KOPT-K1 (cell line): ENCODE data around the gene WDR47.
"Not testable (repeated sequence)": the region's sequence is repeated elsewhere in the genome, so short reads cannot be mapped to it uniquely, and the experiment has no call there.

Source experiments
- H3K27ac ChIP-seq: fragments of 200-600 bp; sonication (generic); 2 replicates; pipeline ENCODE4 v1.5.1; 2016; ENCODE audit warnings: antibody characterized with exemption, mild to moderate bottlenecking, low read depth, low read length; ENCODE audit not compliant: poor library complexity, severe bottlenecking
- H3K36me3 ChIP-seq: fragments of 200-600 bp; sonication (generic); 2 replicates; pipeline ENCODE4 v1.5.1; 2017; ENCODE audit warnings: antibody characterized with exemption, mild to moderate bottlenecking, low read length, moderate library complexity; ENCODE audit not compliant: insufficient read depth
- H3K9me3 ChIP-seq: fragments of 200-600 bp; sonication (generic); 2 replicates; pipeline ENCODE4 v1.5.1; 2017; ENCODE audit warnings: antibody characterized with exemption, low read length, mild to moderate bottlenecking; ENCODE audit not compliant: insufficient read depth, poor library complexity, severe bottlenecking

The WDR47 gene

DNA sequence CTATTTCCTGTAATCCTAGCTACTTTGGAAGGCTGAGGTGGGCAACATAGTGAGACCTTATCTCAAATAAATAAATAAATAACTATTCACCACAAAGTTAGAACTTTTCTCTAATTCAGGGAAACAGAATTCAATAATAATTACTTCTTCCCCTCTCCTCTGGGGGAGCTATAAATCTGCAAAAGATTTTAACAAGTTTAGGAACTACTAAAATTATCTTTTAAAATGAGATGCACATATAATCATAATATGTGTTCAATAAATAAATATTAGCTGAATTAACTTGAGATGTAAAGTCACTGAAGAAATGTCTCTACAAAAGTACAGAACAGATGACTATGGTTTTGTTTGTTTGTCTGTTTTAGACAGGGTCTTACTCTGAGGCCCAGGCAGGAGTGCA, 14.1 kb downstream of the WDR47 start:
- Histone ChIP-seq H3K36me3 (no peaks in the 10 kb centered on the region), H3K9me3 (no peaks in the 10 kb centered on the region), H3K27ac (no peak overlapping the region)

DNA sequence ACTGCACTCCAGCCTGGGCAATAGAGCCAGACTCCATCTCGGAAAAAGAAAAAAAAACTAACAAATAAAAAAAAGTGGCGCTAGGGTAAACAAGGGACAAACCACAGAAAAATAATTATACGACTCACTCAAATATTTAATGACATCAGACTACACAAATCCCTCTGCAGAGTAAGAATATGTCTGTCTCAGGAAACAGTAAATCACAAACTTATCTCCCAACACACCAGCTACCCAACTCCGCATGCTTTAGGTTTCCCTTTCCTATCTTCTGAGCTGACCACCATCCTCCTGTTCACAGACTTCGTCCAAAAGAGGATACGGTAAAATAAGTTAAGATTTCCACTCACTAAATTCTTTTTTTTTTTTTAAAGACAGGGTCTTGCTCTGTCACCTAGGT, 16.2 kb downstream of the WDR47 start:
- H3K27ac ChIP-seq: no peak overlapping the region
- H3K36me3 ChIP-seq: no peaks in the 10 kb centered on the region; the same call in 1 of the 2 replicates
- H3K9me3 ChIP-seq: no peaks in the 10 kb centered on the region

DNA sequence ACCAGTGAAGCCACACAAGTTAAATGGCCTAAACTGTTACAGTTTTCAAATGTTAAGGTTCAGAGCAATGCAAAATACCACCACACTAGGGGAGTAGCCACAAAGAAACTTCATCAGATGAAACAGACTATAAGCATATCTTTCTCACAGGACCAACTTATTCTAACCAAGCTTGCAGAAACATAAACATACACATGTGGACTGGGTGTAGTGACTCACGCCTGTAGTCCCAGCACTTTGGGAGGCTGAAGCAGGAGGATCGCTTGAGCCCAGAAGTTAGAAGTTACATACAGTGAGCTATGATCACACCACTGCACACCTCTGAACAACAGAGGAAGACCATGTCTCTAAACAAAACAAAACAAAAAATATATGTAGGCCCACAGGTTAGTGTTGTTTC, 17.3 kb downstream of the WDR47 start:
- H3K9me3 ChIP-seq: no peaks in the 10 kb centered on the region
- no peaks in the 10 kb centered on the region; the same call in 1 of the 2 replicates for H3K36me3 ChIP-seq
- no peak overlapping the region for H3K27ac ChIP-seq

DNA sequence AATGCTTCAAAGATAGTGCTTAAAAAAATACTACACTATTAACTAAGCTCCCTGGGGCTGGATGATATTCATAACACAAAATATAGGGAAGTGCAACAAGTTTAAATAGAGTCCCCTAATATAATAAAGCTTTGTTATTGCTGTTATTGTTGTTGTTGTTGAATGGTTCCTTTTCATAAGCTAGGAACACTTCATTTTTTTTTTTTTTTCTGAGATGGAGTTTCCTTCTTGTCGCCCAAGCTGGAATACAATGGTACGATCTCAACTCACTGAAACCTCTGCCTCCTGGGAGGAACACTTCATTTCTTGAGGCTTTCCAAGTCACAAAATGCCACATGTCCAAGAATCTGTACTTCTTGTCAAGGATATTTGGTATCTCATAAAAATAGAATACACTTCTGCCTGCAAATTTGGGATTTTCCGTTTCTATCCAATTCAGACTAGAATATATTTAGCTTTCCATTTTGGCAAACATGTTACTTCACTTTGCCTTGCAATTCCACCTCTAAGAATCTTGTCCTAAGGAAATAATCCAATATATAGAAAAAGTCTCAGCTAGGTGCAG, 21.1 kb downstream of the WDR47 start:
- H3K9me3 ChIP-seq: peaks cover 7% of the 10 kb centered on the region
- H3K36me3 ChIP-seq: peaks cover 11% of the 10 kb centered on the region; the same call in 1 of the 2 replicates
- H3K27ac ChIP-seq: no peak overlapping the region

DNA sequence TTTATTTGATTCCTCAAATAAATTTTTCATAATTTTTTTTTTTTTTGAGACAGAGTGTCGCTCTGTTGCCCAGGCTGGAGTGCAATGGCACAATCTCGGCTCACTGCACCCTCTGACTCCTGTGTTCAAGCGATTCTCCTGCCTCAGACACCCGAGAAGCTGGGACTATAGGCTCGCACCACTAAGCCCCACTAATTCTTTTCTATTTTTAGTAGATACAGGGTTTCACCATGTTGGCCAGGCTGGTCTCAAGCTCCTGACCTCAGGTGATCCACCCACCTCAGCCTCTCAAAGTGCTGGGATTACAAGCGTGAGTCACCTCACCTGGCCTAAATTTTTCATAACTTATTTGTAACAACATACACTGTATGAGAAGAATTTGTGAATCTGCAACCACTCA, 24.2 kb downstream of the WDR47 start:
- H3K9me3 ChIP-seq, H3K27ac ChIP-seq: not testable (repeated sequence)
- peaks cover 21% of the 10 kb centered on the region for H3K36me3 ChIP-seq

DNA sequence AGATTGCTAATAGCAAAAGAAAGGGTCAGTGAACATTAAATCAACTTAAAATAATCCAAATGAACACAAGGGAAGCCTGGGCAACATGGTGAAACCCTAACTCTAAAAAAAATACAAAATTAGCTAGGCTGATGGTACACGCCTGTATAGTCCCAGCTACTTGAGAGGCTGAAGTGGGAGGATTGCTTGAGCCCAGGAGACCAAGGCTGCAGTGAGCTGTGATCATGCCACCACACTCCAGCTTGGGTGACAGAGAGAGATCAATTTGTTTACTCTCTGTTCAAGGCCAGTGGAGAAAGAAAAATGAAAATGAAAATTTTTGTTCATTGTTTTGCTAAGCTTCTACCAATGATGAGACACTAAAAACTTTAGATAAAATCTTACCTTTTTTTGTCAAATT, 24.8 kb downstream of the WDR47 start:
- no peak overlapping the region for H3K27ac ChIP-seq

DNA sequence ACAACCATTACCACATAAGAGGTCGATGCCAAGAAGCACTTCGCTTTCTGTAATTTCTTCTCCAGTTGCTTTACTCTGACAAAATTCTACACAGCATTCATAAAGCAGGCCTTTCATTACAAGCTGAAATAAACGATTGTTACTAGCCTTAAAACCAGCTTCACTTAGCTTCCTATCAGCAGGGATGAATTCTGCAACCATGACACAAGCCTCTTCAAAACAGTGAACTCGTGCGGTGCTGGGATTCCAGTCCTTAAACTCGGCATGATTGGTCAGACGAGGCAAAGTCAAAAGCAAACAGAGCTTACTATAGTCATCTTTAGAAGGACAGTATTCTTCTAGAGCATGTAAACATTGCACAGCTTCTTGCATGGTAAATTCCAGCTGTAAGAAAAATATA, 30.6 kb downstream of the WDR47 start:
- Histone ChIP-seq H3K27ac (no peak overlapping the region), H3K36me3 (peaks cover 27% of the 10 kb centered on the region), H3K9me3 (no peaks in the 10 kb centered on the region)

More for the DNA sequence above, 24.8 kb downstream of the WDR47 start:
- H3K36me3 ChIP-seq: peaks cover 23% of the 10 kb centered on the region
- peaks cover 7% of the 10 kb centered on the region for H3K9me3 ChIP-seq

DNA sequence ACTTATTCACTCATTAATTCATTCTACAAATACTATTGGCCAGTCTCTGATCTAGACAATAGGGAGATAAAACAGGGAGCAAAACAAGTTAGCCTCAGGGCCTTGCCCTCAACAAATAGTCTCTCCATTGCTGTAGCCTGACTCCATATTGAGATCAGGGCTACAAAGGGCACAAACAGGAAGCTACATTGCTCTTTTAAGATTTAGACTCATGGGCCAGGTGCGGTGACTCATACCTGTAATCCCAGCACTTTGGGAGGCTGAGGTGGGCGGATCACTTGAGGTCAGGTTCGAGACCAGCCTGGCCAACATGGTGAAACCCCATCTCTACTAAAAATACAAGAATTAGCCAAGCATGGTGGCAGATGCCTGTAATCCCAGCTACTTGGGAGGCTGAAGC, 45.3 kb downstream of the WDR47 start:
- Histone ChIP-seq H3K9me3 (peaks cover 18% of the 10 kb centered on the region), H3K36me3 (peaks cover 57% of the 10 kb centered on the region)

DNA sequence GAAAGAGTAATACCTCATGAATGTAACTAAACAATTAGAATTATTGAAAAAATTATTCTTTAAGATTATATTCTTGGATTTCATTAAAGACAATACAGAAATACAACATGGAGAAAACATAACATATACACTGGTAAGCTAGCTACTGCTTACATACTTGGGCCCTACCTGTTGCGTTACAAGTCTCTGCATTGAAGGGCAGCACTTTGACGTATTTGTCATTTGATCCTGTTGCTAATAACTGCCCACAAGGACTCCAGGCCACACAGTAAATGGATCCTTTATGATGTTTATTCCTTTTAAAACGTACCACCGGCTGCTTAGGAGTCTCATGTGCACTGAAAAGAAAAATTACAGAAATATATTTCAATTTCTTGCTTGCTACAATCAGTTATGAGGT, 58.8 kb downstream of the WDR47 start:
- Histone ChIP-seq H3K9me3 (no peaks in the 10 kb centered on the region), H3K27ac (no peak overlapping the region), H3K36me3 (peaks cover 16% of the 10 kb centered on the region; the same call in 1 of the 2 replicates)

More for the DNA sequence above, 45.3 kb downstream of the WDR47 start:
- not testable (repeated sequence) for H3K27ac ChIP-seq

DNA sequence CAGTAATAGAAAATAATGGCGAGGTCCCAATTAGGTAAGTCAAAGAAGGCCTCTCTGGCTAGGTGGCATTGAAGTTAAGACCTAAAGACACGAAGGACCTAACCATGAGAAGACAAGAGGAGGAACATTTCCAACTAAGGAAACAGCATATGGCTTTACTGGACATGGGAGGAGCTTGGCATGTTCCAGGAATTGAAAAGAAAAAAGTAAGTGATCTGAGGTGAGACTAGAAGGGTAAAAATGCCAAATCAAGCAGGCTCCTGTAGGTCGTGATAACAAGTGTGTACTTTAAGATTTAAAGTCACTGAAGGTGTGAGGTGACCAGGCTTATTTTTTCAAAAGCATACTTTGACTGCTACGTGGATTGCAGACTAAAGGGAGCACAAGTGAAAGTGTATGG, 65.2 kb downstream of the WDR47 start:
- H3K36me3 ChIP-seq: peaks cover 14% of the 10 kb centered on the region
- no peak overlapping the region for H3K27ac ChIP-seq
- no peaks in the 10 kb centered on the region for H3K9me3 ChIP-seq

DNA sequence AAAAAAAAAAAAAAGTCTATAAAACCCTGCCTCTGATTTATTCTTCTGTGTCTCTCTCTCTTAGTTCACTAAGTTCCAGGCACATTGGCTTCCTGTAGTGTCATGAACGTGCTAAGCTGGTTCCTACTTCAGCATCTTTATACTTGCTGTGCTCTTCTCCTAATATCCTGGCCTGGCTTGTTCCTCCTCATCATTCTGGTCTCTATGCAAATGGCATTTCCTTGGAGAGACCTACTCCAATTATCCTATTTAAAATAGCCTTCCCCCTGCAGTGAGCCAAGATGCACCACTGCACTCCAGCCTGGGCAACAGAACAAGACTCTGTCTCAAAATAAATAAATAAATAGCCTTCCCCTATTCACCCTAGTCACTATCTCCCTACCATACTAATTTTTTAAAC, 69.0 kb downstream of the WDR47 start:
- Histone ChIP-seq H3K27ac (no peak overlapping the region), H3K9me3 (no peaks in the 10 kb centered on the region), H3K36me3 (peaks cover 15% of the 10 kb centered on the region)

DNA sequence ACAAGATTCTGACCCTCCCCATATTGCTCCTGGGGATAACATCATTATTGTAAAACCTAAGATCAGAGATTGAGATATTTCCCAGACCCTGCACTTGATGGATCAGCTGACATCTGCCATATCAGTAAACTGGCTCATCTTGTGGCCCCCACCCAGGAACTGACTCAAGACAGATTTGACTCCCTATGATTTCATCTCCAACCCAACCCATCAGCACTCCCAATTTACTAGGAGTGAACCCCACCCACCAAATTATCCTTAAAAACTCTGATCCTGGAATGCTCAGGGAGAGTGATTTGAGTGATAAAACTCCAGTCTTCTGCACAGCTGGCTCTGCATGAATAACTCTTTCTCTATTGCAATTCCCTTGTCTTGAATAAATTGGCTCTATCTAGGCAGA, 72.6 kb downstream of the WDR47 start:
- Histone ChIP-seq H3K9me3 (no peaks in the 10 kb centered on the region), H3K36me3 (peaks cover 7% of the 10 kb centered on the region), H3K27ac (no peak overlapping the region)

DNA sequence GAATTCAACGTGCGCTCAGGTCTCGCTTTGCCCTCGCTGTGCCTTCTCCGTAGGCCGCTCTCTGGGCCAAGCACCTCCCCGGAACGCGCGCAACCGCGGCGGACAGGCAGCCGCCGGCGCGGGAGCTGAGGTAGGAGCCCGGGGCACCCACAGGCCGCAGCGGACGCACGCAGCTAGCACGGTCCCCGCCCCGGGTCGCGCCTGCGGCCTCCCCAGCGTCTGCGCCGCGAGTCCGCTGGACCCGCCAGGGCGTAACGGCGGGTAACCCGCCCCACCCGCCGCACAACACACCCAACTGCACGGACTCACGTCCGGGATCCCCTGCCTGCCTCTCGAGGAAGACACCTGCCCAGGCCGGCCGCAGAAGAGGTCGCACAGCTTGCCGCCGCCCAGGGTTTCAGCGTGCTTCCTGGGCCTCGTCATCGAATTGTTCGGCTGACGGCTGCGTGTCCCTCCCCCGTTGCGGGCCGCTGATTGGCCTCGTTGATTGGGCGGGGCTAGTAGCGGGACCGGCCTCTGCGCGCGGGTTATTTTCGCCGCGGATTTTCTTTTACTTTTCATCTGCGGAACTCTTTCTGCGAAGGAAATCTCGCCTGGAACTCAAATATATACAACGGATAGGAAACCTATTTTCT, 78.7 kb downstream of the WDR47 start, which contains the start of gene CLCC1:
Gene CLCC1, minus strand, starts transcription at position 433 of the 635 bp plus-strand sequence. CDS start 13,047 bp downstream, outside the sequence.
- H3K9me3 ChIP-seq: no peaks in the 10 kb centered on the region
- peak within 1 kb of the TSS; percentile 53 for H3K27ac ChIP-seq
- no peaks in the 10 kb centered on the region for H3K36me3 ChIP-seq

DNA sequence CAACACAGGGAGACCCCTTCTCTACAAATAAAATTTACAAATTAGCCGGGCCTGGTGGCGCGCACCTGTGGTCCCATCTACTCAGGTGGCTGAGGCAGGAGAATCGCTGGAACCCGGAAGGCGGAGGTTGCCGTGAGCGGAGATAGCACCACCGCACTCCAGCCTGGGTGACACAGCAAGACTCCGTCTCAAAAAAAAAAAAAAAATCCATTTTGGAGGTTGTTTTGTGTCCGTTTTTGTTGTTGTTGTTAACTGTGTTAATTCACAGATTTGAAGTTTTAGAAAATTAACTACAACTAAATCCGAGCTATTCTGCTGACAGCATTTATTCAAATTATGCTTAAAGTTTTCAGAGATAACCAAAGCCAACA, 79.2 kb downstream of the WDR47 start:
- H3K36me3 ChIP-seq: no peaks in the 10 kb centered on the region
- H3K27ac ChIP-seq: peak overlapping the region; percentile 53
- no peaks in the 10 kb centered on the region for H3K9me3 ChIP-seq

DNA sequence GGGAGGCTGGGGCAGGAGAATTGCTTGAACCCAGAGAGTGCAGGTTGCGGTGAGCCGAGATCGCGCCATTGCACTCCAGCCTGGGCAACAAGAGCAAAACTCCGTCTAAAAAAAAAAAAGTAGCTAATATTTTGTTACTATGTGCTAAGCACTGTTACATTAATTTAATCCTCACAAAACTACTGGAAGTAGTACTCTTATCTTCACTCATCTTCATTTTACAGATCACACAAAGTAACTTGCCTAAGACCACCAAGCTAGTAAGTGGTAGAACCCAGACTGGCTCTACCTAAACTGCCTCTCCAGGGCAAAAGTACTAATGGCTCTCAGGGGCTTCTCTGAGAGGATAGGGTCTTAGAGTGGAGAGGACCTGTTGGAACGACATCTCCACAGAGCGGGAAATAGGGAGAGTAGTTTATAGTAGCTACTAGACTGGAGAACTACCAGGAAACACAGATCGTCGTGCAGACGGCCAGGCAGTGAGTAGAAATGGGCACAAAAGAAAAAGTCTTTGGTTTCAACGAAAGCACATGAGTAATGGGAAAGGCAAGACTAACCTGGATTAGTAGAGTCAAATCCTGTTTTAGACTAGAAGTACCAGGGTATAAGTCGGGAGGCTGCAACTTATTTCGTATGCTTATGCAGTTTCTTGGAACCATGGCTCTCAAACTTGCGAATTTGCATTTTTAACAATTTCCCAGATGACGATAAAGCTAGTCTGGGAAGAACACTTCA, 80.0 kb downstream of the WDR47 start:
- Histone ChIP-seq H3K36me3 (no peaks in the 10 kb centered on the region), H3K27ac (no peak overlapping the region)

More for the DNA sequence above, 80.0 kb downstream of the WDR47 start:
- no peaks in the 10 kb centered on the region for H3K9me3 ChIP-seq
